ENCODE data around the gene OR10A2.

OR10A2 gene

GRCh38 chr11:6841694-6842093 lies 21.2 kb upstream of the OR10A2 start (continued):
- TF ChIP-seq ARNTL (CRISPR knock-in tag; IDR thresholded peaks at IDR 0.05; ENCODE audit: borderline replicate concordance, low read depth) (no peak), ZNF8 (CRISPR knock-in tag; IDR thresholded peaks at IDR 0.05) (no peak), CSRNP3 (CRISPR knock-in tag; IDR thresholded peaks at IDR 0.05) (no peak), ESRRG (CRISPR knock-in tag; IDR thresholded peaks at IDR 0.05) (no peak), ISL1 (CRISPR knock-in tag; IDR thresholded peaks at IDR 0.05) (no peak), SNAI2 (CRISPR knock-in tag; IDR thresholded peaks at IDR 0.05) (no peak), ZNF565 (CRISPR knock-in tag; conservative IDR thresholded peaks at IDR 0.05; ENCODE audit: low read depth) (no peak)

- TF ChIP-seq CREB5 (CRISPR knock-in tag; IDR thresholded peaks at IDR 0.05; ENCODE audit: low read depth) (no peak), GLIS3 (CRISPR knock-in tag; IDR thresholded peaks at IDR 0.05) (no peak), TSHZ2 (CRISPR knock-in tag; IDR thresholded peaks at IDR 0.05) (no peak), ISL1 (CRISPR knock-in tag; IDR thresholded peaks at IDR 0.05) (no peak), ZNF70 (CRISPR knock-in tag; IDR thresholded peaks at IDR 0.05) (no peak), ZFP30 (CRISPR knock-in tag; IDR thresholded peaks at IDR 0.05) (no peak), OSR1 (CRISPR knock-in tag; IDR thresholded peaks at IDR 0.05) (no peak), PATZ1 (CRISPR knock-in tag; IDR thresholded peaks at IDR 0.05; ENCODE audit: borderline replicate concordance) (no peak), BACH2 (CRISPR knock-in tag; IDR thresholded peaks at IDR 0.05; ENCODE audit: borderline replicate concordance) (no peak), ZNF8 (CRISPR knock-in tag; IDR thresholded peaks at IDR 0.05) (no peak), PPARA (CRISPR knock-in tag; IDR thresholded peaks at IDR 0.05; ENCODE audit: borderline replicate concordance) (no peak)
- ATAC-seq: no peak
These were observed 19.2 kb upstream of the OR10A2 start for GRCh38 chr11:6843670-6844069.

- no peak for ATAC-seq
- TF ChIP-seq ZNF70 (CRISPR knock-in tag; IDR thresholded peaks at IDR 0.05): no peak
- TF ChIP-seq ZNF8 (CRISPR knock-in tag; IDR thresholded peaks at IDR 0.05): no peak
- TF ChIP-seq ZNF565 (CRISPR knock-in tag; conservative IDR thresholded peaks at IDR 0.05; ENCODE audit: low read depth): no peak
- no peak for TF ChIP-seq PPARA (CRISPR knock-in tag; IDR thresholded peaks at IDR 0.05; ENCODE audit: borderline replicate concordance)
- no peak for TF ChIP-seq GLIS3 (CRISPR knock-in tag; IDR thresholded peaks at IDR 0.05)
- no peak for TF ChIP-seq RARB (CRISPR knock-in tag; IDR thresholded peaks at IDR 0.05)
- TF ChIP-seq CSDC2 (CRISPR knock-in tag; IDR thresholded peaks at IDR 0.05): no peak
- TF ChIP-seq ARNTL (CRISPR knock-in tag; IDR thresholded peaks at IDR 0.05; ENCODE audit: borderline replicate concordance, low read depth): no peak
- no peak for TF ChIP-seq CSRNP3 (CRISPR knock-in tag; IDR thresholded peaks at IDR 0.05)
- TF ChIP-seq ZFP30 (CRISPR knock-in tag; IDR thresholded peaks at IDR 0.05): no peak
- TF ChIP-seq CREB5 (CRISPR knock-in tag; IDR thresholded peaks at IDR 0.05; ENCODE audit: low read depth): no peak
These were observed 18.5 kb upstream of the OR10A2 start for GRCh38 chr11:6844356-6844755.
